H1 (cell line): Measurements from ENCODE around the gene SCAF1. TPM values are rescaled to one million over a fixed set of nuclear protein-coding genes. Genes with fewer than 3 reads are reported as not detected.

ENCODE experiments used
- CTCF ChIA-PET: fragments of 300-600 bp; sonication (Branson Sonifier 250); formaldehyde crosslinking; loops from one replicate; lab custom pipeline; 2021; ENCODE audit not compliant: partially characterized antibody; lab: Charles Lee
- POLR2A ChIA-PET: fragments of 300-600 bp; sonication (Branson Sonifier 250); formaldehyde crosslinking; loops from one replicate; lab custom pipeline; 2021; ENCODE audit warnings: inconsistent platforms; ENCODE audit not compliant: partially characterized antibody; lab: Charles Lee
- DNase-seq, 2 experiments: peaks; one replicate each; pipeline versions ENCODE4 v3.0.0 to v3.0.0-alpha.2; 2010 to 2022; ENCODE audit warnings: low spot score in 2 of 2, low read depth in 1 of 2, mixed read lengths in 1 of 2
- FAIRE-seq: peaks from 2 replicates; lab custom pipeline; 2011; peaks lifted over from hg19 to GRCh38; lab: Jason Lieb, UNC
- H2AFZ ChIP-seq: 2 replicates; pipeline ENCODE4 v1.8.1; 2012; ENCODE audit warnings: low read length, inconsistent platforms
- H2AK5ac ChIP-seq: 2 replicates; pipeline ENCODE4 v1.6.1; 2013; ENCODE audit warnings: low read depth, low read length
- H2BK120ac ChIP-seq: replicated peaks from 2 replicates; pipeline ENCODE3; 2013; ENCODE audit warnings: low read depth, low read length, inconsistent platforms
- H2BK12ac ChIP-seq: 2 replicates; pipeline ENCODE4 v1.6.1; 2013; ENCODE audit warnings: low read depth, low read length
- H2BK15ac ChIP-seq: 2 replicates; pipeline ENCODE4 v1.6.1; 2013; ENCODE audit warnings: low read length
- H2BK20ac ChIP-seq: 2 replicates; pipeline ENCODE4 v1.6.1; 2013; ENCODE audit warnings: low read length
- H2BK5ac ChIP-seq: 2 replicates; pipeline ENCODE4 v1.6.1; 2013; ENCODE audit warnings: low read depth, low read length
- H3K14ac ChIP-seq: 2 replicates; pipeline ENCODE4 v1.6.1; 2013; ENCODE audit warnings: inconsistent platforms; ENCODE audit not compliant: insufficient read length
- H3K18ac ChIP-seq: 2 replicates; pipeline ENCODE4 v1.6.1; 2013; ENCODE audit warnings: low read length; ENCODE audit errors: extremely low read depth
- H3K23ac ChIP-seq: 2 replicates; pipeline ENCODE4 v1.6.1; 2013; ENCODE audit warnings: inconsistent platforms; ENCODE audit not compliant: insufficient read length
- H3K23me2 ChIP-seq: 2 replicates; pipeline ENCODE4 v1.6.1; 2013; ENCODE audit warnings: low read depth, low read length
- H3K27ac ChIP-seq: 2 replicates; pipeline ENCODE4 v1.6.1; 2011; ENCODE audit warnings: low read depth, low read length, inconsistent platforms
- H3K27me3 ChIP-seq, 4 experiments: replicated peaks in 1 of 4; 1 replicate in 1 of 4; 2 replicates in 3 of 4; pipeline versions ENCODE4 v1.6.1 to v1.8.1; 2011 to 2013; ENCODE audit warnings: low read length in 3 of 4, mild to moderate bottlenecking in 3 of 4, inconsistent platforms in 2 of 4, mixed read lengths in 2 of 4, moderate library complexity in 1 of 4; ENCODE audit not compliant: control insufficient read depth in 3 of 4, insufficient read depth in 3 of 4; ENCODE audit errors: extremely low read depth in 1 of 4
- H3K36me3 ChIP-seq, 4 experiments: 2 replicates each; pipeline versions ENCODE4 v1.6.1 to v1.8.1; 2011 to 2013; ENCODE audit warnings: mild to moderate bottlenecking in 4 of 4, low read length in 3 of 4, moderate library complexity in 2 of 4, control low read depth in 1 of 4, inconsistent platforms in 1 of 4; ENCODE audit not compliant: insufficient read depth in 4 of 4, control insufficient read depth in 2 of 4
- H3K4ac ChIP-seq: replicated peaks from 2 replicates; pipeline ENCODE3; 2013; ENCODE audit warnings: low read length, low read depth, mixed read lengths, inconsistent platforms; ENCODE audit not compliant: insufficient read length
- H3K4me1 ChIP-seq, 4 experiments: replicated peaks in 1 of 4; 1 replicate in 1 of 4; 2 replicates in 3 of 4; pipeline versions ENCODE4 v1.6.1 to v1.8.1; 2011 to 2013; ENCODE audit warnings: low read length in 3 of 4, inconsistent platforms in 2 of 4, mixed read lengths in 1 of 4; ENCODE audit not compliant: insufficient read depth in 4 of 4, control insufficient read depth in 3 of 4
- H3K4me2 ChIP-seq, 2 experiments: 2 replicates each; pipeline versions ENCODE4 v1.6.1 to v1.8.1; 2011 to 2013; ENCODE audit warnings: low read depth in 2 of 2, low read length in 2 of 2, control low read depth in 1 of 2, inconsistent platforms in 1 of 2, mild to moderate bottlenecking in 1 of 2; ENCODE audit not compliant: insufficient read depth in 1 of 2
- H3K4me3 ChIP-seq, 4 experiments: fragments of 200-600, 300-600 bp in 1 of 4; sonication (generic), shearing (Covaris generic), sonication (Bioruptor Twin) in 1 of 4; 2 replicates each; pipeline versions ENCODE4 v1.5.1 to v1.8.1; 2011 to 2016; ENCODE audit warnings: low read length in 4 of 4, low read depth in 3 of 4, control low read depth in 2 of 4, inconsistent platforms in 2 of 4, mild to moderate bottlenecking in 2 of 4, mixed read lengths in 1 of 4, moderate library complexity in 1 of 4; ENCODE audit not compliant: insufficient read depth in 2 of 4; ENCODE audit errors: extremely low read depth in 1 of 4
- H3K56ac ChIP-seq: replicated peaks from 2 replicates; pipeline ENCODE3; 2013; ENCODE audit warnings: low read depth, mild to moderate bottlenecking, mixed read lengths, low read length, inconsistent platforms; ENCODE audit not compliant: insufficient read length
- H3K79me1 ChIP-seq: 2 replicates; pipeline ENCODE4 v1.6.1; 2013; ENCODE audit warnings: low read depth, low read length, control low read depth
- H3K79me2 ChIP-seq, 2 experiments: 2 replicates each; pipeline versions ENCODE4 v1.6.1 to v1.8.1; 2012 to 2013; ENCODE audit warnings: low read length in 2 of 2, mild to moderate bottlenecking in 2 of 2, inconsistent platforms in 1 of 2; ENCODE audit not compliant: insufficient read depth in 2 of 2, control insufficient read depth in 1 of 2
- H3K9ac ChIP-seq, 4 experiments: replicated peaks in 1 of 4; 1 replicate in 1 of 4; 2 replicates in 3 of 4; pipeline versions ENCODE4 v1.6.1 to v1.8.1; 2011 to 2013; ENCODE audit warnings: low read depth in 3 of 4, low read length in 3 of 4, control low read depth in 2 of 4, mild to moderate bottlenecking in 2 of 4, moderate library complexity in 2 of 4, inconsistent platforms in 1 of 4; ENCODE audit errors: extremely low read depth in 1 of 4
- H3K9me3 ChIP-seq, 2 experiments: 2 replicates each; pipeline versions ENCODE4 v1.6.1 to v1.8.1; 2012 to 2013; ENCODE audit warnings: mild to moderate bottlenecking in 2 of 2, moderate library complexity in 2 of 2, control low read depth in 1 of 2, inconsistent platforms in 1 of 2, low read depth in 1 of 2, low read length in 1 of 2, mixed read lengths in 1 of 2; ENCODE audit not compliant: insufficient read depth in 2 of 2
- H4K20me1 ChIP-seq, 2 experiments: replicated peaks in 1 of 2; 2 replicates each; pipeline versions ENCODE3 to v1.8.1; 2011 to 2013; ENCODE audit warnings: inconsistent platforms in 2 of 2, low read length in 2 of 2, mild to moderate bottlenecking in 1 of 2; ENCODE audit not compliant: insufficient read depth in 2 of 2, control insufficient read depth in 1 of 2
- H4K5ac ChIP-seq: 2 replicates; pipeline ENCODE4 v1.6.1; 2013; ENCODE audit warnings: low read length, low read depth, mixed read lengths, inconsistent platforms; ENCODE audit not compliant: insufficient read length
- H4K8ac ChIP-seq: 2 replicates; pipeline ENCODE4 v1.8.0; 2013; ENCODE audit warnings: mild to moderate bottlenecking, moderate library complexity, low read length, inconsistent platforms; ENCODE audit not compliant: insufficient read depth; ENCODE audit errors: extremely low read depth
- H4K91ac ChIP-seq: replicated peaks from 2 replicates; pipeline ENCODE3; 2013; ENCODE audit warnings: low read length, mixed read lengths, inconsistent platforms; ENCODE audit not compliant: insufficient read length
- ASH2L ChIP-seq: fragments of 200-600, 300-600 bp; sonication (generic); IDR thresholded peaks from one replicate; pipeline ENCODE4 v1.7.1; 2017; ENCODE audit warnings: low read length
- EZH2 ChIP-seq: fragments of 200-600 bp; sonication (generic); IDR thresholded peaks from 2 replicates; pipeline ENCODE4 v1.7.1; 2012; ENCODE audit warnings: low read depth, mild to moderate bottlenecking, moderate library complexity, low read length, inconsistent platforms; ENCODE audit not compliant: severe bottlenecking
- PHF8 ChIP-seq: fragments of 200-600 bp; sonication (generic); conservative IDR thresholded peaks from 2 replicates; pipeline ENCODE4 v1.7.1; 2012; ENCODE audit warnings: low read depth, mild to moderate bottlenecking, inconsistent platforms, low read length, moderate library complexity
- POLR2AphosphoS5 ChIP-seq: IDR thresholded peaks from 2 replicates; pipeline ENCODE4 v1.6.1; 2011; ENCODE audit warnings: low read depth, low read length
- SP4 ChIP-seq: IDR thresholded peaks from 2 replicates; pipeline ENCODE4 v1.6.1; 2012; ENCODE audit warnings: low read length, inconsistent platforms
- TAF7 ChIP-seq: optimal IDR thresholded peaks from 2 replicates; pipeline ENCODE3; 2011; ENCODE audit warnings: low read depth, mild to moderate bottlenecking, inconsistent platforms, low read length, moderate library complexity, borderline replicate concordance
- WGBS, 2 experiments: shearing (Covaris generic) in 1 of 2; methylation state at CpG; one replicate each; pipeline versions ENCODE4 v1.1.6 to v1.1.7; 2013 to 2015; ENCODE audit warnings: low lambda C conversion rate in 2 of 2, mixed read lengths in 2 of 2, inconsistent platforms in 1 of 2, low coverage in 1 of 2, missing lambda C conversion rate in 1 of 2; ENCODE audit not compliant: insufficient replicate concordance in 2 of 2, insufficient coverage in 1 of 2, insufficient read length in 1 of 2; ENCODE audit errors: extremely low coverage in 1 of 2, missing lambda C conversion rate in 1 of 2; 5-methylcytosine and 5-hydroxymethylcytosine counted together
- polyA plus RNA-seq, 7 experiments: library from polyadenylated mRNA; depleted of rRNA in 3 of 7; stranded (reverse) in 5 of 7; unstranded in 2 of 7; fragments of >200 nt in 5 of 7; fragments of 200-250 nt in 2 of 7; gene quantifications; 1 replicate in 5 of 7; 2 replicates in 1 of 7; 4 replicates in 1 of 7; pipeline versions ENCODE4 v1.2.1 to v1.2.3, GENCODE V29; 2011 to 2013; ENCODE audit warnings: missing spikeins in 2 of 7, mixed read lengths in 2 of 7
- total RNA-seq: library from RNA; stranded (reverse); fragmentation: NEBNext Ultra II Directional; extraction: Animal tissue kit (Norgen Biotek cat#: 25700); gene quantifications from 2 replicates; pipeline ENCODE4 v1.2.1, GENCODE V29; 2021

The SCAF1 gene
- total and polyA plus RNA-seq, 2 of the 8 experiments (the other 6 are each of a cell fraction or from before 2014, with no cell fraction given): 9.7 to 81.7 TPM

- H2BK120ac ChIP-seq: no peak overlapping the region
- CTCF ChIA-PET: no interaction called here
Measured at GRCh38 chr19:49651029-49651819, 9.2 kb downstream of the SCAF1 start.

More at GRCh38 chr19:49651029-49651819, 9.2 kb downstream of the SCAF1 start:
- Histone ChIP-seq H3K23ac (no peak overlapping the region), H4K8ac (no peak overlapping the region), H2AFZ (no peak overlapping the region), H3K14ac (no peak overlapping the region), H3K4ac (no peak overlapping the region), H2AK5ac (no peak overlapping the region), H3K18ac (no peak overlapping the region), H2BK15ac (no peak overlapping the region), H2BK20ac (no peak overlapping the region), H3K4me2 (no peak overlapping the region), H3K4me3 (no peak overlapping the region), H3K79me1 (peaks cover 8% of the 10 kb centered on the region), H4K20me1 (peaks cover 4 to 13% of the 10 kb centered on the region in 2 experiments), H3K27me3 (no peaks in the 10 kb centered on the region), H4K91ac (no peak overlapping the region), H3K4me1 (peaks cover 0 to 3% (median under 1%) of the 10 kb centered on the region in 4 experiments; a peak in 2 of 7 replicates), H3K79me2 (peaks cover 0 to 3% of the 10 kb centered on the region in 2 experiments; a peak in 1 of 4 replicates), H3K23me2 (no peaks in the 10 kb centered on the region), H3K27ac (no peak overlapping the region), H3K9ac (no peak overlapping the region), H3K36me3 (peaks cover 13 to 70% (median 44%) of the 10 kb centered on the region in 4 experiments; a peak in 7 of 8 replicates), H2BK5ac (no peak overlapping the region), H3K56ac (no peak overlapping the region), H2BK12ac (no peak overlapping the region), H4K5ac (no peak overlapping the region), H3K9me3 (no peaks in the 10 kb centered on the region)
- TF ChIP-seq TAF7 (no peak), SP4 (no peak), ASH2L (no peak), POLR2AphosphoS5 (no peak), EZH2 (no peak), PHF8 (no peak)
- WGBS, 2 experiments: 97% methylated on average over 22 of the region's 72 CpGs; no CpG with 5 or more reads in 1 of the 2 experiments
- DNase-seq (no peak), FAIRE-seq (no peak)
- POLR2A ChIA-PET: interaction anchor here (0.6 to 14.1 kb wide), 2 partner anchors 9 to 51 kb away, joined by 3 to 236 read pairs; partner anchors contain the start of genes BCL2L12 and IRF3
